Cardiac fibroblast (primary cell): ENCODE measurements around the gene BTD.
A peak's percentile ranks its signal among the peaks of the same experiment; 100 is the strongest.

ENCODE experiments used
- DNase-seq, 2 donors: peaks; one replicate each; pipeline versions ENCODE4 v3.0.0 to v3.0.0-alpha.2; 2010; ENCODE audit warnings: low read depth in 2 of 2
- H3K4me3 ChIP-seq, 2 donors: replicated peaks in 1 of 2; 1 replicate in 1 of 2; 2 replicates in 1 of 2; pipeline ENCODE4 v1.5.1; 2011; ENCODE audit warnings: low read depth in 2 of 2, low read length in 2 of 2, mild to moderate bottlenecking in 2 of 2, moderate library complexity in 1 of 2
- TF ChIP-seq, protein P1 (sequence below): IDR thresholded peaks from one replicate; pipeline ENCODE4 v1.5.1; 2011; ENCODE audit warnings: low read depth, mild to moderate bottlenecking, low read length, inconsistent platforms

The BTD gene

GRCh38 chr3:15676259-15676658 lies 74.7 kb downstream of the BTD start:
- TF ChIP-seq, protein P1, sequence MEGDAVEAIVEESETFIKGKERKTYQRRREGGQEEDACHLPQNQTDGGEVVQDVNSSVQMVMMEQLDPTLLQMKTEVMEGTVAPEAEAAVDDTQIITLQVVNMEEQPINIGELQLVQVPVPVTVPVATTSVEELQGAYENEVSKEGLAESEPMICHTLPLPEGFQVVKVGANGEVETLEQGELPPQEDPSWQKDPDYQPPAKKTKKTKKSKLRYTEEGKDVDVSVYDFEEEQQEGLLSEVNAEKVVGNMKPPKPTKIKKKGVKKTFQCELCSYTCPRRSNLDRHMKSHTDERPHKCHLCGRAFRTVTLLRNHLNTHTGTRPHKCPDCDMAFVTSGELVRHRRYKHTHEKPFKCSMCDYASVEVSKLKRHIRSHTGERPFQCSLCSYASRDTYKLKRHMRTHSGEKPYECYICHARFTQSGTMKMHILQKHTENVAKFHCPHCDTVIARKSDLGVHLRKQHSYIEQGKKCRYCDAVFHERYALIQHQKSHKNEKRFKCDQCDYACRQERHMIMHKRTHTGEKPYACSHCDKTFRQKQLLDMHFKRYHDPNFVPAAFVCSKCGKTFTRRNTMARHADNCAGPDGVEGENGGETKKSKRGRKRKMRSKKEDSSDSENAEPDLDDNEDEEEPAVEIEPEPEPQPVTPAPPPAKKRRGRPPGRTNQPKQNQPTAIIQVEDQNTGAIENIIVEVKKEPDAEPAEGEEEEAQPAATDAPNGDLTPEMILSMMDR, result no peak
- peak in 1 of 2 donors; percentile 37 for DNase-seq
- H3K4me3 ChIP-seq, result no peak overlapping the region

DNA sequence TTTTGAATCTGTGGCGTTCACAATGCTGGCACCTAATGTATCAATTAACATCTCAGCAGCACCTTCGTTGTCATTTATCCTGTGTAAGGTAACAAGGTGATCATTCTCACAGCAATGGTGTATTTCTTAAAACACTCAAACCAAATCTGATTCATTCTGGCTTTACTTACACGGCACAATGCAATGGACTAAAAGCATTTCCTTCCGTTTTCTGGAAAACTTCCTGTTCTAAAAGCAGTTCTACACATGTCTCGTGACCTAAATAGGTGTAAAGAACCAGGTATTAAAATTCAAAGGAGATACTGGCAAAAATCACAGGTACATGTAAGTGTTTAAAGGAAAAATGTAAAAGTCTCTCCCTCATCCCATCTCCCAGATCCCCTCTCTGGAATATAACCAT lies 77.8 kb downstream of the BTD start:
- H3K4me3 ChIP-seq, result no peak overlapping the region
- TF ChIP-seq, protein P1, result no peak
- no peak for DNase-seq

GRCh38 chr3:15681668-15682067 lies 80.1 kb downstream of the BTD start:
- peak in 1 of 2 donors; percentile 14 for DNase-seq
- TF ChIP-seq, protein P1, result no peak
- no peak overlapping the region for H3K4me3 ChIP-seq

GRCh38 chr3:15682561-15683185 lies 81.1 kb downstream of the BTD start:
- TF ChIP-seq, protein P1, result no peak
- H3K4me3 ChIP-seq, result no peak overlapping the region
- DNase-seq, result peak; percentile 58 to 79

DNA sequence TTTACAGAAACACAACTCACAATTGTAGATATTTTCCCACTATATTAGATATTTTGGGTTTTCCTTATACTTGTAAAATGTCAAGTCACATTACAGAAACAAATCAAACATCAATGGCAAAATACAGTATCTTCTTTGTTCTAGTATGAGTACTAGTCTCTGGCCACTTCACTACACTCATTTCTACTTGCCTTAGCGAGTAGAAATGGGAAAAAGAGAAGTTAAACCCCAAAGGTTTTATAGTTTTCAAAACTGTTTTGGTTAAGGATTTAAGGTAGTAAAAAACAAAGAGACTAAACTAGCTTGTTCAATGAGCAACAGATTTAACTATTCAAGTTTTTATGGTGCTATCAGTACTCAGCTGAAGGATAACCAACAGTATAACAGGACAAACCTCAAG lies 81.7 kb downstream of the BTD start:
- H3K4me3 ChIP-seq, result no peak overlapping the region
- no peak for DNase-seq
- TF ChIP-seq, protein P1, result no peak

DNA sequence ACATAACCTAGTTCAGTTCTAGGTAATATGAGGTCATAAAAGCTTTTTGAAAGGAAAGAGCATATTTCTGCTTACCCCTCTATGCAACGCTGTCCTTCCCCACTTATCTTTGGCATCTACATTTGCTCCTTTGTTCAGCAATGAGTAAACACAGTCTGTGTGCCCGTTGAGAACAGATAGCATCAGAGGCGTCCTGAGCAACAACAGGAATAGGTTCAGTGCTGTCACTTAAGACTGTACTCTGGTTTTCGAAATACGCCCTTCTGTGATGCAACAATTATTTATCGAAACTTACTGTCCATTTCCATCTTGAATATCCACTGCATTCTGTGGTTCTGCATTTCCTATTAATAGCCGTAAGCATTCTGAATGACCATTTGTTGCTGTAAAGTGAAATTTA lies 84.4 kb downstream of the BTD start:
- TF ChIP-seq, protein P1, result no peak
- DNase-seq, result peak in 1 of 2 donors; percentile 21
- no peak overlapping the region for H3K4me3 ChIP-seq

- TF ChIP-seq, protein P1, result no peak
- H3K4me3 ChIP-seq, result no peak overlapping the region
- no peak for DNase-seq
Observed at GRCh38 chr3:15690230-15690629, 88.7 kb downstream of the BTD start.
